Measurements from ENCODE around the gene NEXMIF.
"Not testable (repeated sequence)": the region's sequence is repeated elsewhere in the genome, so short reads cannot be mapped to it uniquely, and the experiment has no call there.

NEXMIF gene

DNA sequence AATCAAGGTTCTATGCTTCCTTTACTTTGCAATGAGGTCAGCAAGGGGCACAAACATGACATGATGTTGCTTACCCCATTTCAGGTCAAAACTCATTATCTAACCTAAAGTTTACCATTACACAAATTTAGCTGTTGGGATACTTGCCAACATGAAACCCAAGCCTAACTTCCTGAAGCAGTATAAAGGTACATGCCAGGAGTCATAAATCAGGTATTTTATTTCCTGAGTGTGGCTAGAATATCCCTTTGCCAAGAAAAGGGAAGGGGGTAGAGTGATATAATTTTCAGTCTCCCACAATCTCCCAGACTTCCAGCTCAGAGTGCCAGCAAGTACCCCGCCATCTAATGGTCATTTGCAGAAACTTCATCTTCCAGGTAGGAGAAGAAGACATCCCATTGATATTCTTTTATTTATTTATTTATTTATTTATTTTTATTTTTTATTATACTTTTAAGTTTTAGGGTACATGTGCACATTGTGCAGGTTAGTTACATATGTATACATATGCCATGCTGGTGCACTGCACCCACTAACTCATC, 136.6 kb downstream of the NEXMIF start:
- DNase-seq (ENCODE audit: low spot score): no peak

- no peak for DNase-seq (ENCODE audit: low spot score)
Measured at GRCh38 chrX:74784629-74785028, 140.6 kb downstream of the NEXMIF start.

GRCh38 chrX:74781507-74782034, 143.7 kb downstream of the NEXMIF start:
- DNase-seq (ENCODE audit: low spot score): no peak

DNA sequence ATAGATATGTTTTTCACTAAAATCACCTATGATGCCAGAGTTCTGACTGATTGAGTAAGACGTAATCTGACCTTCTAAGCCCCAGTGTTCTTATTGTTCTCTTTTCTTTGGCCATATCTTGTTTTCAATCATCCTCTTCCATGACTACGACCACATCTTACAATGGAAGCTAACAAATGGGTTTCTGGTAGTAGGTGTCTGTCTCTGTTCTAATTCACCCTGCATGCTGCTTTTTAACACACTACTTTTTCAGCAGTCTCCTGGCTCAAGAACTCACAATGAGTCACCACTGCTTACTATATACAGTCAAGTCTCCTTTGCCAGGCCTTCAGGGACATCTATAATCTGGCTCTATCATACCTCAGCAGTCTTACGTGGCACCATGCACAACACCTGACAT, 146.1 kb downstream of the NEXMIF start:
- DNase-seq (ENCODE audit: low spot score): no peak

GRCh38 chrX:74774988-74775387, 150.3 kb downstream of the NEXMIF start:
- DNase-seq (ENCODE audit: low spot score): no peak

DNA sequence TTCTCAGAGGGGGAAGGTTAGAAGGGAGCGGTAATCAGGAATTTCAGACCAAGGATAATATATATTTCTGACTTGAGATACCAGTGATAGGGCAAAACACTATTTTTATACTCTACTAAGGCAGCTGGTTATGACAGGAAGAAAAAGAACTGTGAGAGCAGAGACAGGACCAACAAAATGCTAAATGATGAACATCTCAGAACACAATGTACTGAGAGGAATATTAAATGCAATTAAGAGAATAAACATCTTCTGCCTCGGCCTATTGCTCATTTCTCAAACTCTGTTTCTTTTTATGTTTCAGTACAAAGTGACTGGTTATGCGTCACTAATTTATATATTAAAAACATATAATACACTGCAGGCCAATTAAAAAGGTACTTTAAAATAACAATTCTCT, 188.8 kb downstream of the NEXMIF start:
- DNase-seq (ENCODE audit: low spot score): no peak

- DNase-seq (ENCODE audit: low spot score): no peak
Measured at GRCh38 chrX:74705269-74705668, 220.0 kb downstream of the NEXMIF start.

GRCh38 chrX:74701343-74701742, 223.9 kb downstream of the NEXMIF start:
- not testable (repeated sequence) for DNase-seq (ENCODE audit: low spot score)

DNA sequence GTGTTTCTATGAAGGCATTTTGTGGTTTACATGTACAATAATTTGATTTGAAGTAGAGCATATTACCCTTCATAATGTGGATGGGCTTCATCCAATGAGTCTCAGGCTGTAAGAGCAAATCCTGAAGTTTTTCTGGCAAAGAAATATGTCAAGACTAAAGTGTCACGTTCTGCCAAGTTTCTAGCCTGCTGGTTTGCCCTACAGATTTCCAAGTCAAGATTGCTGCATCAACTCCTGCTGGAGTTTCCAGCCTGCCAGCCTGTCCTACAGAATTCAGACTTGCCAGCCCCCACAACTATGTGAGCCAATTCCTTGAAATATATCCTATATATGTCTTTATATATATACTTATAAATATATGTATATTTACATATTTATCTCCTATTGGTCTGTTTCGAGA, 240.8 kb downstream of the NEXMIF start:
- DNase-seq (ENCODE audit: low spot score): no peak

All from LoVo (cell line).